GM18907 (cell line): ENCODE results near the gene CAMSAP3.
"Not testable (repeated sequence)": the region's sequence is repeated elsewhere in the genome, so short reads cannot be mapped to it uniquely, and the experiment has no call there.

Experiments used
- ATAC-seq: cut with Tn5 transposase; IDR thresholded peaks from one replicate; pipeline ENCODE4 v1.9.1; 2021; ENCODE audit warnings: mild to moderate bottlenecking, moderate library complexity; ENCODE audit not compliant: unreplicated experiment

The CAMSAP3 gene

GRCh38 chr19:7577422-7577821 is 18.2 kb upstream of the CAMSAP3 start:
- ATAC-seq: not testable (repeated sequence)

- no peak for ATAC-seq
Observed at GRCh38 chr19:7578127-7578526, 17.5 kb upstream of the CAMSAP3 start.

DNA sequence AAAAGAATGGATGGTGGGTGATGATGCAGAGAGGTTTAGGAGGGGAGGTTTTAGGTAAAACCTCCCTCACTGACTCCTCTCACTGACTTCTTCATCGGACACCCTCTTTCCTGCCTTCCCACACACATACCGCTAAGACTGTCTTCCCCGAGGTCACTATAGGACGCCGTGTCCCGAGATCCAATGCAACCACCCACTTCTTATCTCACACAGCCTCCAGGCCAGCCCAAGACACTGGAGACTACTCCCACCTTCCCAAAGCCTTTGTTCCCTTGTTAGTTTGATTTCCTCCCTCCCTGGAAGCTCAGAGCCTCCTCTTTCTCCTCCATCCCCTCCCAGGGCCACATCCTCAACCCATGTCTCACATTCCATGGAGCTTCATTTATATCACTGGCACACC is 16.5 kb upstream of the CAMSAP3 start:
- ATAC-seq: no peak

GRCh38 chr19:7582446-7582845 is 13.2 kb upstream of the CAMSAP3 start:
- ATAC-seq: no peak

- ATAC-seq: no peak
Observed at GRCh38 chr19:7589822-7590221, 5.8 kb upstream of the CAMSAP3 start.

DNA sequence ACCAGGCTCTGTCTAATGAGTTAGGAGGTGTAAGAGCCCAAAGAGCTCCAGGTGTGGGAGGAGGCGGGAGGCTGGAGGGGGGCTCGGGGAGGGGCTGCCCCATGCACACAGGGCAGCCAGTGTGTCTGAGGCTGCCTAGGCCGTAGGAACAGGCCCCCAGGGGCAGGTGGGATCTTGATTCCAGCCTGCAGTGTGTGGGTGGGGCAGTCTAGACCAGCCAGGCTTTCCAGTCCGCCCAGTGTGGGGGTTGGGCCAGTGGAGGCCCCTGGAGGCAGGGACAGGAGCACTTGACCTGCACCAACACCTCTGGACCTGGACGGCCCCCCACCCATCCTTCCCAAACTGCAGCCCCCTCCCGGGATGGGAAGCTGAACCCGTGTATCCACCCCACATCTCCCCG is 5.4 kb upstream of the CAMSAP3 start:
- ATAC-seq: no peak

- ATAC-seq: peak; percentile 13
Observed at GRCh38 chr19:7596211-7596937, 711 bp downstream of the CAMSAP3 start.

DNA sequence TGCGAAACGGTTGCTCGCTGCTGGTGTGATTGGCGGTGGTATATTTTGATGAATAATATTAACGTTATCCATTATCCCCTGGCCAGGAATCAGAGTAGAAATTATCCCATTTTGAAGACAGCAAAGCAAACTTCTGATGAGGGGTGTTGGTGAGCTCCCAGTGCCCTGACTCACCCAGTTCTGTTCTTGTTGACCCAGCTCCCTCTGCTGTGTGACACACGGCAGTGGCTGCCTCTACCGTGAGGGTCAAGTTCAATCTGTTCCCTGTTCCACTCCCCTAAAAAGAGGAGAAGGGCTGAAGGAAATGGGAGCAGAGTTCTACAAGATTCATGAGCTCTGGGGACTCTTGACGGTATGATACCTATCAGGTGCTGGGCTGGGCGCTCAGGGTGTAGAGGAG is 2.0 kb downstream of the CAMSAP3 start:
- no peak for ATAC-seq

DNA sequence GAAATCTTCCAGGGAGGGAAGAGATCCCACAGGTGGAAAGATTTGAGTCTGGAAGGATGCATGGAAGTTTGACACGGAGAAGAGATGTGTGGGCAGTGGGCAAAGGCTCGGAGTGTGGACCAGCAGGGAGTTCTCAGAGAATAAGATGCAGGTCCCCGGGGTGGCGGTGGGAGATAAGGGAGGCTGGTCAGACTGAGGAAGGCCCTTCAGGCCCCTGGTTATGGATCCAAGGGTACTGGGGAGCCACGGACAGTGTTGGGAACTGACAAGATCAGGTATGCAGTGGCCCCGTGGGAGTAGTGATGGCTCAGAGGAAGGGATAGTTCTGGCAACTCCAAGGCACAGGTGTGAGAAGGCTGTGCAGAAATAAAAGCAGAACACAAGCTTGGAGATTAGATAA is 2.5 kb downstream of the CAMSAP3 start:
- ATAC-seq: no peak

DNA sequence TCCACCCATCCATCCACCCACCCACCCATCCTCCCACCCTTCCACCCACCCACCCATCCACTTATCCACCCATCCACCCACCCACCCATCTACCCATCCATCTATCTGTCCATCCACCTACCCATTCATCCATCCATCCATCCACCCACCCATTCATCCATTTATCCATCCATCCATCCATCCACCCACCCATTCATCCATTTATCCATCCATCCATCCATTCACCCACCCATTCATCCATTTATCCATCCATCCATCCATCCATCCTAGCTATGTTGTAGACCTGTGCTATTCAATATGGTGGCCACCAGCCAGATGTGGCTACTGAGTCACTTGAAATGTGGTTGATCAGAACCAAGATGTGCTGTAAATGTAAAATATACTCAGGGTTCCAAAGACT is 5.1 kb downstream of the CAMSAP3 start:
- ATAC-seq: no peak

DNA sequence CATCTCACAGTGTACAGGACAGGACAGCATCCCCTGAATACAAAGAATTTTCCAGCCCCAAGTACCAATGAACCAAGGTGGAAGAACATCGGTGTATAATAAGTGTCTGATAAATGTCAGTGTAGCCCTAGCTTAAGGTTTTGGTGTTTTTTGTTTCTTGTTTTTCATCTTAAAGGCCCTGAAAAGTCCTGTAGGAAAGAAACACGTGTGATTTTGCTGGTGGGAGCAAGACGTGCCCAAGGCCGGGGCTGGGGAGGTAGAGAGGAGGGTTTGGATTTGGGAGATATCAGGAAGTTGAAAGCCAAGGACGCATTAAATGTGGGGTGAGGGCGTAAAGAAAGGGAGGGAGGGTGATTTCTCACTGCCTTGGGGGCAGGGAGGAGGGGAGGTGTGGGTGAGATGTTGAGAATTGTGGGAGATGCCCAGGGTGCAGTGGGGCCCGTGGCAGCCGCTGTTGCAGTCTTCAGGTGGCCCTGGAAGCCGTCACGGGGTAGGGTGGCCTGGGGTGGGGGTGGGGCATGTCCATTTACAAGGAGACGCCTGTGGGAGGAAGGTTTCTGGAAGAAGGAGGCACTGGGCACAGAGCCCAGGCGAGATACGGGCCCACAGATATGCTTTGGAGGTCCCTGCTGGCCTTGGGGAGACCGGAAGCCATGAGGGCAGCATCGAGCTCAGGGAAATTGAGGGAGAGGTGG is 6.7 kb downstream of the CAMSAP3 start:
- no peak for ATAC-seq

DNA sequence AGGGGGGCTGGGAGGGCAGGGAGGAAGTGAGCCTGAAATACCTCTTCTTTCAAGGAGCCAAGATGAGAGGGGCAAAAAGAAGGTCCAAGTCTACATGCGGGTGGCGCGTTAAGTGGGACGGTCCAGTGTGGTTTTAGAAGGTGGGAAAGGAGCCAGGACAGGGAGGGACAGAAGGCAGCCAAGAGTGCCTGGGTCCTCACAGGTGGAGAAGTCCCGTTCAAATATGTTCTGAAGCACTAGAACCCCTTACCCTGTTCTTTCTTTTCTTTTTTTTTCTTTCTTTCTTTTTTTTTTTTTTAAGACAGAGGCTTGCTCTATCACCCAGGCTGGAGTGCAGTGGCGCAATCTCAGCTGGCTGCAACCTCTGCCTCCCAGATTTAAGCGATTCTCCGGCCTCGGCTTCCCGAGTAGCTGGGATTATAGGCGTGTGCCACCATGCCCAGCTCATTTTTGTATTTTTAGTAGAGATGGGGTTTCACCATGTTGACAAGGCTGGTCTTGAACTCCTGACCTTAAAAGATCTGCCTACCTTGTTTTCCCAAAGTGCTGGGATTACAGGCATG is 7.4 kb downstream of the CAMSAP3 start:
- no peak for ATAC-seq

- ATAC-seq: no peak
Observed at GRCh38 chr19:7603919-7604318, 8.3 kb downstream of the CAMSAP3 start.

- no peak for ATAC-seq
Observed at GRCh38 chr19:7605490-7606222, 10.0 kb downstream of the CAMSAP3 start.

DNA sequence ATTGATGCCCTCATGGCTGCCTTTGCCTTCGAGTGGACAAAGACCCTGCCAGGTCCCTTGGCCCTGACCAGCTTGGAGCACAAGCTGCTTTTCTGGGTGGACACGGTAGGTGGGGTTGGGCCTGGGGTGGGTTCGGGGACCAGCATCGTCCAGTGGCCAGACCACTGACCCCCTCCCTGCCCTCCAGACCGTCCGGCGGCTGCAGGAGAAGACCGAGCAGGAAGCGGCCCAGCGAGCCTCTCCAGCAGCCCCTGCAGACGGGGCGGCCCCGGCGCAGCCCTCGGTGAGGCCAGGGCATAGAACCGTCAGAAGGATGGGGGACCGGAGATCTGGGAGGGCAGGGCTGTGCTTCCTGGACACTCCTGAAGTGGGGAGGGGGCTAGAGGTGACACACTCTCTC is 10.6 kb downstream of the CAMSAP3 start:
- ATAC-seq: no peak

GRCh38 chr19:7607212-7607873 is 11.7 kb downstream of the CAMSAP3 start:
- ATAC-seq: no peak

DNA sequence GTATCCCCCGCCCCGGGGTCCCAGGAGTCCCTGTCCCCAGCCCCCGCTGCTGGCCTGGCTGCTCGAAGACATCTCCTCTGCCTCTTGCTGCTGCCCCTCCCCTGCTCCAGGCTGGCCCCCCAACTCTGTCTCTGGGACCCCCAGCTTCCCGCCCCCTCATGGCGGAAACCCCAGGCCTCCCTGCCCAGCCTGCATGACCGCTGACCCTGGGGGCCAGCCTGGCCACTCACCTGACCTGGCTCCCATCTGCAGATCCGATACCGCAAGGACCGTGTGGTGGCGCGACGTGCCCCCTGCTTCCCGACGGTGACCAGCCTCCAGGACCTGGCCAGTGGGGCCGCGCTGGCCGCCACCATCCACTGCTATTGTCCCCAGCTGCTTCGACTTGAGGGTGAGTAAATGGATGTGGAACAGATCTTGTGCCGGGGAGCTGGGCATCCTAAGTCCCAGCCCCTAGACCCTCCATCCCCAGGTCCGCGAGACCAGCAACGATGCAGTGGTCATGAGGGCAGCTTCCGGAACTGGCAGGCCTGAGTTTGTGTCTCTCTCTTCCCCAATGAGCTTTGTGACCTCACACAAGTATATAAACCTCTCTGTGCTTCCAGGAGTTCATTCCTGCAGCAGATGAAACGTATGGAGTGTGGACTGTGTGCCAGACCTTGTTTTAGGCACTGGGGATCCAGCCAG is 12.4 kb downstream of the CAMSAP3 start:
- no peak for ATAC-seq

GRCh38 chr19:7610491-7611240 is 15.0 kb downstream of the CAMSAP3 start:
- no peak for ATAC-seq

DNA sequence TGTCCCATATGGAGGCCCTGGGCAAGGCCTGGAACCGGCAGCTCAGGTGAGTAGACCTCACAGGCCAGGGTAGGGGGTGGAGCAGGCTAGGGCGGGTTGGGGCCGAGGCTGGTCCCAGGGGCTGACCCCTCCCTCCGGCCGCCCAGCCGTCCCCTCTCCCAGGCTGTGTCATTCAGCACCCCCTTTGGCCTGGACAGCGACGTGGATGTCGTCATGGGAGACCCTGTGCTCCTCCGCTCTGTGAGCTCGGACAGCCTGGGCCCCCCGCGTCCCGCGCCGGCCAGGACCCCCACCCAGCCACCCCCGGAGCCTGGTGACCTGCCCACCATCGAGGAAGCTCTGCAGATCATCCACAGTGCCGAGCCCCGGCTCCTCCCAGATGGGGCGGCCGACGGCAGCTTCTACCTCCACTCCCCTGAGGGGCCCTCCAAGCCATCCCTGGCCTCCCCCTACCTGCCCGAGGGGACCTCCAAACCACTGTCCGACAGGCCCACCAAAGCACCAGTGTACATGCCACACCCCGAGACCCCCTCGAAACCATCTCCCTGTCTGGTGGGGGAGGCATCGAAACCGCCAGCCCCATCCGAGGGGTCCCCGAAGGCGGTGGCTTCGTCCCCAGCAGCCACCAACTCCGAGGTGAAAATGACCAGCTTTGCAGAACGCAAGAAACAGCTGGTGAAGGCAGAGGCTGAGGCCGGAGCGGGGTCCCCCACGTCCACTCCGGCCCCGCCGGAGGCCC is 16.0 kb downstream of the CAMSAP3 start:
- no peak for ATAC-seq
